ENCODE results near the gene GAB2. TPM values are rescaled to one million over a fixed set of nuclear protein-coding genes. Genes with fewer than 3 reads are reported as not detected.

Gene GAB2
- total RNA-seq, 1 experiment from 2014 or later, result 10.0 TPM

- Histone ChIP-seq H3K9me3 (ENCODE audit: control insufficient read depth, insufficient read depth, low read depth, low read length) (no peaks in the 10 kb centered on the region), H3K4me3 (ENCODE audit: low read depth in 2 of 2, low read length in 2 of 2) (no peak overlapping the region), H3K4me1 (ENCODE audit: control insufficient read depth, insufficient read depth, low read length) (no peaks in the 10 kb centered on the region), H3K27ac (ENCODE audit: low read length) (no peak overlapping the region), H3K36me3 (ENCODE audit: control insufficient read depth, insufficient read depth, low read length) (no peaks in the 10 kb centered on the region), H3K27me3 (ENCODE audit: control insufficient read depth, insufficient read depth, low read length) (no peaks in the 10 kb centered on the region)
- in situ Hi-C loops (cut with HindIII; ENCODE audit: low pct_unique_long_range_greater_than_20kb, low sequenced_read_pairs) (no loop called here), intact Hi-C loops (cut with micrococcal nuclease; ENCODE audit: unreplicated experiment) (no loop called here)
- BruUV-seq (replicated peaks), result no TSS peak
- ChIA-PET CTCF (no interaction called here), POLR2A (no interaction called here)
- ATAC-seq (no peak), DNase-seq (ENCODE audit: low read depth, low spot score) (no peak)
- TF ChIP-seq SIN3A (IDR thresholded peaks at IDR 0.05; ENCODE audit: borderline replicate concordance, insufficient read depth, low read depth, low read length), result no peak
- TF ChIP-seq CTCF (IDR thresholded peaks at IDR 0.05), result no peak
- TF ChIP-seq POLR2AphosphoS5 (IDR thresholded peaks at IDR 0.05; ENCODE audit: low read depth, low read length), result no peak
- no peak for TF ChIP-seq TCF7L2 (IDR thresholded peaks at IDR 0.05; ENCODE audit: low read depth, low read length)
- TF ChIP-seq REST (IDR thresholded peaks at IDR 0.05; ENCODE audit: insufficient read depth in 1 of 2, low read depth in 2 of 2, low read length in 1 of 2), result no peak
Measured at GRCh38 chr11:78338138-78338537, 79.5 kb downstream of the GAB2 start.

- Histone ChIP-seq H3K36me3 (ENCODE audit: control insufficient read depth, insufficient read depth, low read length) (no peaks in the 10 kb centered on the region), H3K27me3 (ENCODE audit: control insufficient read depth, insufficient read depth, low read length) (no peaks in the 10 kb centered on the region), H3K4me1 (ENCODE audit: control insufficient read depth, insufficient read depth, low read length) (no peaks in the 10 kb centered on the region), H3K27ac (ENCODE audit: low read length) (no peak overlapping the region), H3K4me3 (ENCODE audit: low read depth in 2 of 2, low read length in 2 of 2) (no peak overlapping the region), H3K9me3 (ENCODE audit: control insufficient read depth, insufficient read depth, low read depth, low read length) (no peaks in the 10 kb centered on the region)
- no peak for DNase-seq (ENCODE audit: low read depth, low spot score)
- intact Hi-C loops (cut with micrococcal nuclease; ENCODE audit: unreplicated experiment), result no loop called here
- ATAC-seq, result no peak
- in situ Hi-C loops (cut with HindIII; ENCODE audit: low pct_unique_long_range_greater_than_20kb, low sequenced_read_pairs), result no loop called here
- POLR2A ChIA-PET, result no interaction called here
- TF ChIP-seq REST (IDR thresholded peaks at IDR 0.05; ENCODE audit: insufficient read depth in 1 of 2, low read depth in 2 of 2, low read length in 1 of 2) (no peak), CTCF (IDR thresholded peaks at IDR 0.05) (no peak), TCF7L2 (IDR thresholded peaks at IDR 0.05; ENCODE audit: low read depth, low read length) (no peak), POLR2AphosphoS5 (IDR thresholded peaks at IDR 0.05; ENCODE audit: low read depth, low read length) (no peak), SIN3A (IDR thresholded peaks at IDR 0.05; ENCODE audit: borderline replicate concordance, insufficient read depth, low read depth, low read length) (no peak)
- no TSS peak for BruUV-seq (replicated peaks)
- CTCF ChIA-PET, result no interaction called here
Measured at GRCh38 chr11:78337554-78337924, 80.1 kb downstream of the GAB2 start.
